Sigmoid colon (tissue), 3 donors: ENCODE results near the gene ENOSF1.

Source experiments
- POLR2A ChIP-seq, 2 donors: fragments of 450-650 bp; IDR thresholded peaks; one replicate each; pipeline ENCODE4 v1.6.1; 2016; ENCODE audit warnings: antibody characterized with exemption in 2 of 2, mild to moderate bottlenecking in 2 of 2, moderate library complexity in 2 of 2
- TF ChIP-seq, protein P1 (sequence below), 4 experiments: fragments of 450-650 bp in 3 of 4; fragments of 200-600 bp in 1 of 4; IDR thresholded peaks; one replicate each; pipeline ENCODE4 v1.5.1; 2016 to 2019; ENCODE audit warnings: antibody characterized with exemption in 4 of 4, mild to moderate bottlenecking in 3 of 4, moderate library complexity in 2 of 4

DNA sequence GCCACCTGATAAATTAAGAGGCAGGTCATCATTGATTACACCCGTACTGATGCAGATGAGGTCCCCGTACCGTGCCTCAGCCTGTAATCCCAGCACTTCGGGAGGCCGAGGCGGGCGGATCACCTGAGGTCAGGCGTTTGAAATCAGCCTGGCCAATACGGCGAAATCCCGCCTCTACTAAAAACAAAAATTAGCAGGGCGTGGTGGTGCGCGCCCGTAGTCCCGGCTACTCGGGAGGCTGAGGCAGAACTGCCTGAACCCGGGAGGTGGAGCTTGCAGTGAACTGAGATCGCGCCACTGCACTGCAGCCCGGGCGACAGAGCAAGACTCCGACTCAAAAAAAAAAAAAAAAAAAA, 683 bp upstream of the ENOSF1 start:
- TF ChIP-seq, protein P1, sequence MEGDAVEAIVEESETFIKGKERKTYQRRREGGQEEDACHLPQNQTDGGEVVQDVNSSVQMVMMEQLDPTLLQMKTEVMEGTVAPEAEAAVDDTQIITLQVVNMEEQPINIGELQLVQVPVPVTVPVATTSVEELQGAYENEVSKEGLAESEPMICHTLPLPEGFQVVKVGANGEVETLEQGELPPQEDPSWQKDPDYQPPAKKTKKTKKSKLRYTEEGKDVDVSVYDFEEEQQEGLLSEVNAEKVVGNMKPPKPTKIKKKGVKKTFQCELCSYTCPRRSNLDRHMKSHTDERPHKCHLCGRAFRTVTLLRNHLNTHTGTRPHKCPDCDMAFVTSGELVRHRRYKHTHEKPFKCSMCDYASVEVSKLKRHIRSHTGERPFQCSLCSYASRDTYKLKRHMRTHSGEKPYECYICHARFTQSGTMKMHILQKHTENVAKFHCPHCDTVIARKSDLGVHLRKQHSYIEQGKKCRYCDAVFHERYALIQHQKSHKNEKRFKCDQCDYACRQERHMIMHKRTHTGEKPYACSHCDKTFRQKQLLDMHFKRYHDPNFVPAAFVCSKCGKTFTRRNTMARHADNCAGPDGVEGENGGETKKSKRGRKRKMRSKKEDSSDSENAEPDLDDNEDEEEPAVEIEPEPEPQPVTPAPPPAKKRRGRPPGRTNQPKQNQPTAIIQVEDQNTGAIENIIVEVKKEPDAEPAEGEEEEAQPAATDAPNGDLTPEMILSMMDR (IDR thresholded peaks at IDR 0.05) = no peak
- no peak for TF ChIP-seq POLR2A (IDR thresholded peaks at IDR 0.05)
